HepG2 (cell line): ENCODE data around the gene FNDC3B. TPM values are rescaled to one million over a fixed set of nuclear protein-coding genes. Genes with fewer than 3 reads are reported as not detected.

ENCODE experiments used
- GABPB1 ChIP-seq: IDR thresholded peaks from 2 replicates; pipeline ENCODE4 v1.6.1; 2016; ENCODE audit warnings: mild to moderate bottlenecking, missing genetic modification reagents, moderate library complexity, missing compliant biosample characterization
- GTF3A ChIP-seq: sonication (generic); formaldehyde crosslinking; conservative IDR thresholded peaks from 2 replicates; pipeline ENCODE4 v1.4.0; 2020; ENCODE audit warnings: mild to moderate bottlenecking, missing genetic modification reagents
- JDP2 ChIP-seq: sonication (generic); formaldehyde crosslinking; IDR thresholded peaks from 2 replicates; pipeline ENCODE4 v1.8.1; 2022; ENCODE audit warnings: missing genetic modification reagents, borderline replicate concordance
- MED1 ChIP-seq: sonication (generic); formaldehyde crosslinking; IDR thresholded peaks from 2 replicates; pipeline ENCODE4 v1.4.0; 2020; ENCODE audit warnings: missing genetic modification reagents
- MIER3 ChIP-seq: IDR thresholded peaks from 2 replicates; pipeline ENCODE4 v1.6.1; 2016; ENCODE audit warnings: missing compliant biosample characterization, borderline replicate concordance
- PBX2 ChIP-seq: IDR thresholded peaks from 2 replicates; pipeline ENCODE4 v1.6.1; 2016; ENCODE audit warnings: control low read depth
- PRDM15 ChIP-seq: sonication (generic); formaldehyde crosslinking; IDR thresholded peaks from 2 replicates; pipeline ENCODE4 v1.4.0; 2020; ENCODE audit warnings: missing genetic modification reagents
- RBM22 ChIP-seq: fragments of 200-400 bp; formaldehyde crosslinking; optimal IDR thresholded peaks from 2 replicates; pipeline ENCODE3; 2017; ENCODE audit warnings: mild to moderate bottlenecking, low read length, moderate library complexity
- SRF ChIP-seq: IDR thresholded peaks from 2 replicates; pipeline ENCODE4 v1.6.1; 2011; ENCODE audit warnings: mild to moderate bottlenecking, low read depth, low read length, moderate library complexity
- ZKSCAN1 ChIP-seq: fragments of 150-350 bp; IDR thresholded peaks from 2 replicates; pipeline ENCODE4 v1.6.1; 2014; ENCODE audit warnings: low read length
- ZNF10 ChIP-seq: sonication (generic); formaldehyde crosslinking; IDR thresholded peaks from 2 replicates; pipeline ENCODE4 v1.4.0; 2020; ENCODE audit warnings: mild to moderate bottlenecking, low read depth, missing genetic modification reagents, borderline replicate concordance
- ZNF232 ChIP-seq: sonication (generic); formaldehyde crosslinking; IDR thresholded peaks from 2 replicates; pipeline ENCODE4 v1.4.0; 2020; ENCODE audit warnings: missing genetic modification reagents, borderline replicate concordance
- ZNF235 ChIP-seq: sonication (generic); formaldehyde crosslinking; IDR thresholded peaks from 2 replicates; pipeline ENCODE4 v1.8.1; 2023; ENCODE audit warnings: mild to moderate bottlenecking, missing genetic modification reagents, borderline replicate concordance
- ZNF564 ChIP-seq: sonication (generic); formaldehyde crosslinking; IDR thresholded peaks from 2 replicates; pipeline ENCODE4 v1.8.1; 2023; ENCODE audit warnings: mild to moderate bottlenecking, missing genetic modification reagents
- ZNF607 ChIP-seq: sonication (generic); formaldehyde crosslinking; IDR thresholded peaks from 2 replicates; pipeline ENCODE4 v1.5.1; 2020; ENCODE audit warnings: missing genetic modification reagents, mild to moderate bottlenecking, borderline replicate concordance
- polyA plus RNA-seq, 8 experiments: library from polyadenylated mRNA; depleted of rRNA in 3 of 8; stranded (reverse) in 7 of 8; unstranded in 1 of 8; fragments of >200 nt; fragmentation: Illumina TruSeq in 4 of 8; extraction: Trizol in 4 of 8; gene quantifications; 2 replicates each; pipeline versions ENCODE4 v1.2.1 to v1.2.3, GENCODE V29; 2011 to 2016; ENCODE audit warnings: low read depth in 4 of 8, missing spikeins in 1 of 8, mixed read lengths in 1 of 8; ENCODE audit not compliant: insufficient read depth in 1 of 8
- total RNA-seq, 5 experiments: library from RNA; depleted of rRNA; stranded (reverse); fragments of >200 nt; fragmentation: Illumina TruSeq; extraction: Trizol; gene quantifications; 2 replicates each; pipeline ENCODE4 v1.2.3, GENCODE V29; 2016; ENCODE audit warnings: low read depth in 1 of 5
- TF ChIP-seq, protein P1 (sequence below): sonication (generic); formaldehyde crosslinking; IDR thresholded peaks from 2 replicates; pipeline ENCODE4 v1.4.0; 2020; ENCODE audit warnings: mild to moderate bottlenecking, missing genetic modification reagents
- TF ChIP-seq, protein P2 (sequence below): sonication (generic); formaldehyde crosslinking; IDR thresholded peaks from 2 replicates; pipeline ENCODE4 v1.4.0; 2020; ENCODE audit warnings: missing genetic modification reagents
- TF ChIP-seq, protein P3 (sequence below): sonication (generic); formaldehyde crosslinking; IDR thresholded peaks from 2 replicates; pipeline ENCODE4 v1.4.0; 2020; ENCODE audit warnings: missing genetic modification reagents
- TF ChIP-seq, protein P4 (sequence below): IDR thresholded peaks from 2 replicates; pipeline ENCODE4 v1.6.1; 2016; ENCODE audit warnings: mild to moderate bottlenecking, missing biosample characterization, missing genetic modification reagents

Gene FNDC3B
- total and polyA plus RNA-seq, 2 of the 13 experiments (the other 11 are each of a cell fraction or from before 2014, with no cell fraction given), result 74.8 to 103 TPM

GRCh38 chr3:172203522-172204258, 164.3 kb downstream of the FNDC3B start (continued):
- TF ChIP-seq PBX2, result 0 out of 2 replicates have a peak, but pooled peaks have one; percentile 16
- TF ChIP-seq GABPB1 (CRISPR knock-in tag), result no peak
- TF ChIP-seq, protein P1, sequence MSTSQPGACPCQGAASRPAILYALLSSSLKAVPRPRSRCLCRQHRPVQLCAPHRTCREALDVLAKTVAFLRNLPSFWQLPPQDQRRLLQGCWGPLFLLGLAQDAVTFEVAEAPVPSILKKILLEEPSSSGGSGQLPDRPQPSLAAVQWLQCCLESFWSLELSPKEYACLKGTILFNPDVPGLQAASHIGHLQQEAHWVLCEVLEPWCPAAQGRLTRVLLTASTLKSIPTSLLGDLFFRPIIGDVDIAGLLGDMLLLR (CRISPR knock-in tag), result no peak
- TF ChIP-seq, protein P2, sequence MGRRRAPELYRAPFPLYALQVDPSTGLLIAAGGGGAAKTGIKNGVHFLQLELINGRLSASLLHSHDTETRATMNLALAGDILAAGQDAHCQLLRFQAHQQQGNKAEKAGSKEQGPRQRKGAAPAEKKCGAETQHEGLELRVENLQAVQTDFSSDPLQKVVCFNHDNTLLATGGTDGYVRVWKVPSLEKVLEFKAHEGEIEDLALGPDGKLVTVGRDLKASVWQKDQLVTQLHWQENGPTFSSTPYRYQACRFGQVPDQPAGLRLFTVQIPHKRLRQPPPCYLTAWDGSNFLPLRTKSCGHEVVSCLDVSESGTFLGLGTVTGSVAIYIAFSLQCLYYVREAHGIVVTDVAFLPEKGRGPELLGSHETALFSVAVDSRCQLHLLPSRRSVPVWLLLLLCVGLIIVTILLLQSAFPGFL (CRISPR knock-in tag), result no peak
- TF ChIP-seq SRF, result no peak
- no peak for TF ChIP-seq ZNF607 (CRISPR knock-in tag)
- peak; percentile 99 for TF ChIP-seq RBM22
- TF ChIP-seq, protein P3, sequence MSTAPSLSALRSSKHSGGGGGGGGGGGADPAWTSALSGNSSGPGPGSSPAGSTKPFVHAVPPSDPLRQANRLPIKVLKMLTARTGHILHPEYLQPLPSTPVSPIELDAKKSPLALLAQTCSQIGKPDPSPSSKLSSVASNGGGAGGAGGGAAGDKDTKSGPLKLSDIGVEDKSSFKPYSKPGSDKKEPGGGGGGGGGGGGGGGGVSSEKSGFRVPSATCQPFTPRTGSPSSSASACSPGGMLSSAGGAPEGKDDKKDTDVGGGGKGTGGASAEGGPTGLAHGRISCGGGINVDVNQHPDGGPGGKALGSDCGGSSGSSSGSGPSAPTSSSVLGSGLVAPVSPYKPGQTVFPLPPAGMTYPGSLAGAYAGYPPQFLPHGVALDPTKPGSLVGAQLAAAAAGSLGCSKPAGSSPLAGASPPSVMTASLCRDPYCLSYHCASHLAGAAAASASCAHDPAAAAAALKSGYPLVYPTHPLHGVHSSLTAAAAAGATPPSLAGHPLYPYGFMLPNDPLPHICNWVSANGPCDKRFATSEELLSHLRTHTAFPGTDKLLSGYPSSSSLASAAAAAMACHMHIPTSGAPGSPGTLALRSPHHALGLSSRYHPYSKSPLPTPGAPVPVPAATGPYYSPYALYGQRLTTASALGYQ (CRISPR knock-in tag), result peak; percentile 91
- no peak for TF ChIP-seq ZKSCAN1
- TF ChIP-seq MIER3 (CRISPR knock-in tag), result peak; percentile 72; the same call in 1 of the 2 replicates
- no peak for TF ChIP-seq PRDM15 (CRISPR knock-in tag)
- no peak for TF ChIP-seq JDP2
- no peak for TF ChIP-seq ZNF10 (CRISPR knock-in tag)
- no peak for TF ChIP-seq ZNF564 (CRISPR knock-in tag)
- TF ChIP-seq GTF3A, result no peak
- no peak; the same call in 1 of the 2 replicates for TF ChIP-seq ZNF232 (CRISPR knock-in tag)
- TF ChIP-seq ZNF235, result no peak
- TF ChIP-seq, protein P4, sequence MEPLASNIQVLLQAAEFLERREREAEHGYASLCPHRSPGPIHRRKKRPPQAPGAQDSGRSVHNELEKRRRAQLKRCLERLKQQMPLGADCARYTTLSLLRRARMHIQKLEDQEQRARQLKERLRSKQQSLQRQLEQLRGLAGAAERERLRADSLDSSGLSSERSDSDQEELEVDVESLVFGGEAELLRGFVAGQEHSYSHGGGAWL (CRISPR knock-in tag), result no peak
- peak; percentile 79 for TF ChIP-seq MED1 (CRISPR knock-in tag)
